GM21825 (cell line): Measurements from ENCODE around the gene BAMBI.
"Not testable (repeated sequence)": the region's sequence is repeated elsewhere in the genome, so short reads cannot be mapped to it uniquely, and the experiment has no call there.

Source experiments
- ATAC-seq: cut with Tn5 transposase; IDR thresholded peaks from one replicate; pipeline ENCODE4 v1.9.1; 2021; ENCODE audit warnings: mild to moderate bottlenecking, moderate library complexity; ENCODE audit not compliant: unreplicated experiment

The BAMBI gene

GRCh38 chr10:28676968-28677887 is at the start of gene BAMBI:
TSS of gene BAMBI (plus strand) at chr10:28677521. CDS start at chr10:28677898, 377 bp downstream.
- ATAC-seq: peak; percentile 99

GRCh38 chr10:28628184-28628893 is 49.0 kb upstream of the BAMBI start:
- ATAC-seq: no peak

GRCh38 chr10:28631896-28632583 is 45.3 kb upstream of the BAMBI start:
- no peak for ATAC-seq

- ATAC-seq: no peak
Observed at GRCh38 chr10:28632584-28632945, 44.8 kb upstream of the BAMBI start.

GRCh38 chr10:28633750-28634149 is 43.6 kb upstream of the BAMBI start:
- no peak for ATAC-seq

GRCh38 chr10:28637346-28637745 is 40.0 kb upstream of the BAMBI start:
- ATAC-seq: no peak

- no peak for ATAC-seq
Observed at GRCh38 chr10:28638392-28638791, 38.9 kb upstream of the BAMBI start.

- no peak for ATAC-seq
Observed at GRCh38 chr10:28640551-28640950, 36.8 kb upstream of the BAMBI start.

- ATAC-seq: no peak
Observed at GRCh38 chr10:28644647-28645046, 32.7 kb upstream of the BAMBI start.

GRCh38 chr10:28652106-28652505 is 25.2 kb upstream of the BAMBI start:
- ATAC-seq: no peak

GRCh38 chr10:28652703-28653102 is 24.6 kb upstream of the BAMBI start:
- no peak for ATAC-seq

GRCh38 chr10:28658824-28659223 is 18.5 kb upstream of the BAMBI start:
- not testable (repeated sequence) for ATAC-seq

GRCh38 chr10:28661035-28661434 is 16.3 kb upstream of the BAMBI start:
- ATAC-seq: no peak

GRCh38 chr10:28663576-28664368 is 13.5 kb upstream of the BAMBI start:
- ATAC-seq: peak; percentile 93

- no peak for ATAC-seq
Observed at GRCh38 chr10:28664369-28664740, 13.0 kb upstream of the BAMBI start.

- no peak for ATAC-seq
Observed at GRCh38 chr10:28666751-28667467, 10.4 kb upstream of the BAMBI start.

- ATAC-seq: no peak
Observed at GRCh38 chr10:28668363-28669226, 8.7 kb upstream of the BAMBI start.

GRCh38 chr10:28669227-28670173 is 7.8 kb upstream of the BAMBI start:
- ATAC-seq: no peak
